ENCODE results near the gene DIAPH3.

DIAPH3 gene

DNA sequence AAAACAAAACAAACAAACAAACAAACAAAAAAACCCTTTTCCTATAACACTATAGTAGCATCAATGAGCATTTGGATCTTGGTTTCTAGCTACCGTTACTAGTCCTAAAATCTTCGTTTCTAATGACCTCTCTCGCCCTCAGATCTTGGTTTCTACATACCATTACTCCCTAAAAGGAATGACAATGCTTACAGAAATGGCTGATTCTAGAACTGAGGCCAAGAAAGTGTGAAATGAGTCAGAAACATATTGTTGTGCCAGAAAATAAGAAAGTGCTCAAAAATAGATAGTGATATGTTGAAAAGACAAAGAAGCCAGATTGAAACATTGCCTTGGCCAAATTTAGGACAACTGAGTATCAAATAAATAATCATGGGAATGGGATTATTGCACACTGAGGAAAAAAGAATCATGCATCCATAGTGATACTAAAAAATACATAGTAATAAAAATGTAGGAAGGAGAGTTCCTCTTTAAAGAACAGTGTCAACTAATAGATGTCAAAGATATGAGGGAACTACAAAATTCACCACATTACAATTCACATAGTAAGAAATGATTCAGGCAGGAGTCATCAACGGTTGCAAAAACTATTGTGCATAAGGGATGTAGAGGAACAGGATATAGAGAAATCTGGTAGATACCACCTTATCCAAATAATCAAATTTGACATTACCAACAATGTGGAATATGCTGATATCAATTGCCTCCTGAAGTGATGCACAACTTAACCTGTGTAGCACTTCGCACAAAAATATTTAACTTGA, 386.6 kb downstream of the DIAPH3 start:
- DNase-seq (ENCODE audit: low read depth): no peak

GRCh38 chr13:59774491-59774971, 389.2 kb downstream of the DIAPH3 start:
- DNase-seq (ENCODE audit: low read depth): no peak

- DNase-seq (ENCODE audit: low read depth): no peak
Measured at GRCh38 chr13:59771272-59771671, 392.5 kb downstream of the DIAPH3 start.

DNA sequence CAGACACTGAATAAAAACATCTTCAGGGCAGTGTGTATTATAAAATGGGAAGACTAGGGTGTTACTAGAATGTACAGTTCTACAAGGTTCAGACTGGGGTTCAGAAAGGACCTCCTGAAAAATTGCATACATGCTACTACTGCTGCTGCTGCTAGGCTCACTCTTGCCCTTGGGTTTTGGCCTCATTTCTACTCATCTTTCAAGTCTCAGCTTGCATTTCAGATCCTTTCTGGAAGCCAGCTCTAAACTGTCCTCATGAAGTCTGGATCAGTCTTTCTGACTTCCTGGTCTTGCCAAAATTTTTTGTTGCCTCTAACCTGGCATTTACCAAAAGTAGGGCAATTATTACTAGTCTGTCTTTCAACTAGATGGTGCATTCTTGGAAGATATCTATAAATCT, 393.3 kb downstream of the DIAPH3 start:
- no peak for DNase-seq (ENCODE audit: low read depth)

GRCh38 chr13:59766236-59766635, 397.5 kb downstream of the DIAPH3 start:
- no peak for DNase-seq (ENCODE audit: low read depth)

DNA sequence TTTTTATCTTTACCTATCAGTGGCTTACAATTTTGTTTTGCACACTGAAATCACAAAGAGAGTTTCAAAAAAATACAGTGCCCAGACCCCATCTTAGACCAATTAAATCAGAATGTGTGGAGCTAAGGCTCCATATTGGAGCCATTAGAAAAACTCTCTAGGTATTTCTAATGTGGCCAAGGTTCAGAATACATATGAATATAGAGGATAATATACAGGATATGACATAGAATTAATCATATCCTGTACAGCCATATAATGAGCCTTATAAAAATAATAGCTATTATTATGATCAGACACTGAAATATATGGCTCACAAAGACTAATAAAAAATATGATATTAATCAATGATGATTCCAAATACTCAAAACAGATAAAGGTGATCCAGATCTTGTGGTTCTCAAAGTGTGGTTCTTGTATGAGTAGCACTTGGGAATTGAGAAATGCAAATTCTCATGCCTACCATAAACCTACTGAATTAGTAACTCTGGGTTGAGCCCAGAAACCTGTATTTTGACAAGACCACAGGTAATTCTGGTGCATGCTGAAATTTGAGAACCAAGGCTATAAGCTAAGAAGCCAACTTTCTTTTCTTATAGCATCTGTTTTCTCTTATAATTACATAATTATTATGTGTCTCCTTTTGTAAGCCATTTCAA, 408.0 kb downstream of the DIAPH3 start:
- DNase-seq (ENCODE audit: low read depth): no peak

GRCh38 chr13:59754411-59754810, 409.3 kb downstream of the DIAPH3 start:
- no peak for DNase-seq (ENCODE audit: low read depth)

DNA sequence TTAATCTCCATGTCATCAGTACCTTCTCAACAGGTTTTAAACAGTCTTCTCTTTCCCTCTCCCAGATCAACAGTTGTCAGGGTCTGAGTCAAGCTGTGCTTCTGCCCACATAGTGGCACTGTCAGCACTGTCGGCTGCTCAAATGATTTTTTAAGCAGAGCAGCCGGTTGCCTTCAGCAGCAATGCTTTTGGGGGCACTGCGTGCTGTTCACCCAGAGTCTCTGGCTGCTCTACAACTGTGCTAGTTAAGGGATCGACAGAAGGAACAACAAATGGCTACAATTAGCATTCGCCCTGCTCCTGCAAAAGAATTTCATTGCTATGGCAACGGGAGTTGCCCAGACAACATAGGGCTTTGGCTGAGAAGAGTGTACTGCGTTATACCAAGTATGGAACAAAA, 412.9 kb downstream of the DIAPH3 start:
- no peak for DNase-seq (ENCODE audit: low read depth)

- DNase-seq (ENCODE audit: low read depth): no peak
Measured at GRCh38 chr13:59748046-59748445, 415.7 kb downstream of the DIAPH3 start.

DNA sequence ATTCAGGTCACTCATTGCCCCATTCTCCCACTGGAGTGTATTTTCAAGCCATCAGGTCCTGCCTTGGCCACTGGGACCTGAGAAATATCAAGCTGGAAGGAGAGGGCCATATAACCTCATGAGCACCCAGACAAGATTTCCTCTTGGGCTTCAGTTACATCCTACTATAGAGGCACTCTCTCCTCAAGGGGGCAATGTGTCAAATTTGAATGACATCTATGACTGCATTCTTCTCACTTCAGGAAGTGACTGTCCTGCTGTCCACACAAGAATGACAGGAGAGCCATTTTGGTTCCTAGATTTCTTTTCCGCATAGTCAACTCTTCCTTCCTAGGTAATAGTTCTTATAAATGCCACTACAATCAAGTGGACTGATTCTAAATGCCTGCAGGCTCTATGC, 416.2 kb downstream of the DIAPH3 start:
- no peak for DNase-seq (ENCODE audit: low read depth)

- DNase-seq (ENCODE audit: low read depth): no peak
Measured at GRCh38 chr13:59746291-59746962, 417.3 kb downstream of the DIAPH3 start.

DNA sequence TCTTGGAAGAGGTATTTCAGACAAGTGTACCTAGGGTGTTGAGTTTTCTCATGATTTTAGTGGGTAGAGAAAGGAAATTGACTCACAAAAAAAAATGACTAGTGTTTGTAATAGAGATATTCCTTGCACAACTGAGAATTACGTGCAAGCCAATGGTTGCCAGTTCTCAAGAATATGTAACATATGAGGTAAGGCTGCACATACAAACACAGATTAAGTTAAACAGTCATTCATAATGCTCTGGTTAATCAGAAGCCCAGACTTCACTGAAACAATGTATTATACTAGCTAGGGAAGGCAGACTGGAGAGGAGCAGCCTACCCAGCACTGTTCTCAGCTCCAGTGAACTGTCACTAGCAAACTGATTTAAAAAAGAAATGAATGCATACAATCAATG, 418.3 kb downstream of the DIAPH3 start:
- no peak for DNase-seq (ENCODE audit: low read depth)

DNA sequence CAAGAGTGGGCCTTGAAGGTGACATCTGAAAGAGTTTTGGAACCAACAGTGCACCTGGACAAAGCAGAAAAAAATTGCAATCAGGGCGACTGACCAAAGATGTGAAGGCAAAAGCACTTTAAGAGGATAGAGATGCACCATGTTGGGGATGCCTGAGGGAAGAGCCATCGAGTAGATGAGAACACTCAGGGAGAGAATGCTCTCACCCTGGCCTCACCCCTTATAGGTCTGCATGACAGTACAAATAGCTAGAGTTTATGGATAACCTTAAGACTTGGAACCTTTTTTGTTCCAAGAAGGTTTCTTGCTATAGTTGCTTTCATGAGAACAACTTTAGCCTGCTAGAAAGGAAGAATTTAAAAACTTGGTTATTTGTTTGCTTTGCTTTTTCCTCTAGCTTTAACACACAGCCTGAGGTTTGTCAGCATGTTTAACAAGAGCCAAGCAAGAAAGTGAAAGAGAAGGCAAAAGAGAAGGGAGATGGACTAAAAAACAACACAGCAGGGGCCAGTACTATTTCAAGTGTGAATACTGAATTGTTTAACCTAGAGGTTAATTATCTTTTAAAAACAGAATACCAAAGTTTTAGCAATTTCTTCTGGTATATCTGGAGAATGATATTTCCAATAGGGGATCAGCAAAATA, 418.9 kb downstream of the DIAPH3 start:
- no peak for DNase-seq (ENCODE audit: low read depth)

- DNase-seq (ENCODE audit: low read depth): no peak
Measured at GRCh38 chr13:59743195-59743594, 420.5 kb downstream of the DIAPH3 start.

GRCh38 chr13:59742467-59742866, 421.3 kb downstream of the DIAPH3 start:
- no peak for DNase-seq (ENCODE audit: low read depth)

DNA sequence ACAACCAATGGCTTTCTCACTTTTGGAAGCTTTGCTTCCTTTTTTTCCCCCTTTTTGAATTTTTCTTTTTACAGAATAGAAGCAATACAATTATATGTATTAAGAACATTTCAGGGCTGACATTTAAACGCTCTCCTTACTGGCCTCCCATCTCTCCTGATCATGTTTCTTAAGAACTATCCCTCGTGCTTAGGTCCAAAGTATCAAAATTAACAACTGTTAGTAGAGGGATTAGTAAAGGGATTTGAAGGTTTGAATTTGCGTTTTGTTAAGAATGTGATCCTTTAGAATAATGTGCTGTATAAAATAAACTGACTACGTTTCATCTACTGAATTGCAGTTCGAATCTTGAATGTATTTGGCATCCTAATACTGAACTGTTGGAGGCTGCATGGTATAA, 424.8 kb downstream of the DIAPH3 start:
- no peak for DNase-seq (ENCODE audit: low read depth)

DNA sequence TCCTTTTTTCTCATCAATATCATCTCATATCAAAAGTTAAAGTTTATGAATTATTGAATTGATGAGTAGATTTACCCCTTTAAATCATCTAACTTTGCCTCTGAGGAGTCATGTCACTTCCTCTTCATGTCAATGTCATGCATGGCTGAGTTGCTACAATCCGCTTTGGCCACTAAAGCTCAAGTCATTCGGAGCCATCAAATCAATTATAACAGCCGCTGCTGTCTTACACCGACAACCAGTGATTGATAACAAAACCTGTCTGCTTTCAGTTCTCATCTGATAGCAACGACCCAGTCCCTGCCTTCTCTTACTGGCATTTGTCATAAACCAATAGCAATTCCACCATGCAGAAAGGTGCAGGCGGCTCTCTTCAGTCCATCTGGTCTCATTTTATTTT, 429.3 kb downstream of the DIAPH3 start:
- no peak for DNase-seq (ENCODE audit: low read depth)

DNA sequence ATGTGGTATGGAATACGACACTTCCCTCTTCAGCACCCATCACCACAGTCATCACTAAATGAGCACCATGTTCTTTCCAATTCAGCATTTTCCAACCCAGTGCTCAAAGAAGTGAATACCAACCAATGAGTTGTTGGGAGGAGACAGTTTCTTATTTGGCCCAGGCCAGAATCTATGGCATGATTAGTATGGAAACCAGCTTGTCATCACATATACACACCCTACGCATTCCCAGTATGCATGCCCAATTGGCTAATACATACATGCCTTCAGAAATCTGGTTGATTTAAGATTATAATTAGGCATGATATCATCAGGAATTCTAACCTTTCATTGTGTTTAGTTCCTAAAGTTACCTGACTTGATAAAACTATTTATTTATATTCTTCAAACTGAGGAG, 430.0 kb downstream of the DIAPH3 start:
- DNase-seq (ENCODE audit: low read depth): no peak

DNA sequence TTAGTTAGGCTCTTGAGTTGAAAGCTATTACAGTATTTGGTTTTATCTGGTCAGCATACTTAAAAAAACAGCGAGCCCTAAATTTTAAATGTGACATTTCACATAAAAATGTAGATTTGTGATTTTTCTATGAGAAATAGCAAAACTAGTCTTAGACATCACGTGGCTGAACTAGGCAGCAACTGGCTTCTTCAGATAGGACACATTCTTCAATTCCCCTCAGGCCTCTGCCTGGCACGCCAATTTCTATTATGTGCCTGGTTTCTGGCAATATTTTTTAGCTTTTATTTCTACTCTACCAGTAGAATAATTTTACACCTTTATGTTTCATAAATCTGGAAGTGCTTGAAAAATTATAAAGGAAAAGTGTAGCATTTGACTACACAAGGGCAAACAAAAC, 433.7 kb downstream of the DIAPH3 start:
- DNase-seq (ENCODE audit: low read depth): no peak

DNA sequence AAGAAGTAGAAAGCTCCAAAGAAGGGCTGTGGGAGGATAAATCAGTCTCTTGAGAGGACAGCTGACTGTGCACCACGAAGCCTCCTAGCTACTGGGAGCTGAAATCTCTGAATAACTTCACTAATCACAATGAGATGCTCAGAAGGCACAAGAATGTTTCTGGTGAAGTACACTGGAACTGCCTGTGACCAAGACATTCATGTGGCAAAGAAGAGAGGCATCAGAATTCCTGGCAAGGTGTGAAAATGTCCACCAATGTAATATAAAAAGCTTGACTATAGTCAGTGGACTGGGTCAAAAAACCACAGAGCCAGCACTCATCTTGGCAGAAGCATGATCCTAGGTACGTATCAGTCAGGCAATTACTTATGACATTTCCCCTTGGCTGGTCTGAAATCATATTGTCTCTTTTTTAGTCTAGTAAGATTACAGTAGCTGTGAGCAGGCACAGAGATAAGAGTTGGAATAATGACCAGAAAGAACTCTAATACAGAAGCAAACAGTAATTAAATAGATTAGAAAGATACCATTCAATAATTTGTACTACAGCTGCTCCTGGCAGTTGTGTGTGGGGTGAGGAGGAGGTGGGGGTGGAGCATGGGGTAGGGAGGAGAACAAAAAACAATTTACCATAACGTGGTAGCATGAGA, 434.7 kb downstream of the DIAPH3 start:
- DNase-seq (ENCODE audit: low read depth): no peak

GRCh38 chr13:59721926-59722910, 441.5 kb downstream of the DIAPH3 start:
- no peak for DNase-seq (ENCODE audit: low read depth)

Data from activated gamma-delta T cell treated with anti-CD3 and anti-CD28 coated beads, Interleukin-2, amount 50 U/mL, for 16 hours (primary cell).